HTR-8/SVneo (cell line): ENCODE data around the gene ST14.
A peak's percentile ranks its signal among the peaks of the same experiment; 100 is the strongest.
"Not testable (repeated sequence)": the region's sequence is repeated elsewhere in the genome, so short reads cannot be mapped to it uniquely, and the experiment has no call there.

ENCODE experiments used
- DNase-seq: peaks from one replicate; pipeline ENCODE4 v3.0.0; 2011; ENCODE audit warnings: low spot score, mixed read lengths; ENCODE audit not compliant: insufficient read length
- FAIRE-seq: peaks from 2 replicates; lab custom pipeline; 2011; peaks lifted over from hg19 to GRCh38; lab: Jason Lieb, UNC

ST14 gene

DNA sequence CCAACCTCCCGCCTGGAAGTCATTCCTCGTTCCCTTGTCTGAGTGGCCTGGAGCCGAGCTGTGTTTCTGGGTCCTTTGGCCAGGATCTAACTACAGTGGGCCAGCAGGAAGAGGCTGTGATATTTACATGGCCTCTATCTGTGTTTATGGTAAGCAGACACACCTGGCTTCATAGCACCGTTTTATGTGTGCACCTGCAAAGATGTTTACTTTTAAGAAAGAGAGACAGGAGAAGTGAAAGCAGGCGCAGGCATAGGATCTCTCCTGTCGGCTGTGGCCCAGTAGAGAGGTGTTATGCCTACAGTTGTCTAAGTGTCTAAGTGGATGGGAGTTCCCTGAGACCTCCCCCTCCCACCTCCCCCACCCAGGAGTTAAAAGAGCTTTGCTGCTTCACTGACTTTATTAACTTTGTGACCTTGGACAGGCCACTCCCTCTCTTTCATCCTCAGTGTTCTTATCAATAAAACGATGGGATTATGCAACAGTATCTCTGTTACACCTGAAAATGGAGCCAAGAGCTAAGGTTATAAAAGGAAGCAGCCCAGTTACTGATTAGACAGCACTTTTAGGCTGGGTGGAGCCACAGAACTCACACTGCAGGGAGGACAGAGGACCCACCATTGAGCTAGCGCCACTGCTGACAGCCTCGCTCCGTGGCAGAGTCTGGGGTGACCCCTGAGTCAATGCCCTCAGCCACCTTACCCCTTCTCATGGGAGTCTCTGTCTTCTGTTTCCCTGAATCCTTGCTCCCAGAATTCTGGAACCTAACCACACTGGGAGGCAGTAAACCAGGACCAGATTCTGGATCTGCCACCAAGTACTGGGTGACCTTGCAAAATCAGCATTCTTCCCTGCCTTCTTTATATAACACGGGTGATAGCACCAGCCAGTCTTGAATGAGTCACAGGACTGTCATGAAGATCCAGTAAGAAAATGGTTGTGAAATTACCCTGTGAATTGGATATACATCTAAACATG lies 22.0 kb downstream of the ST14 start:
- peak; percentile 28 for DNase-seq
- FAIRE-seq, result no peak

DNA sequence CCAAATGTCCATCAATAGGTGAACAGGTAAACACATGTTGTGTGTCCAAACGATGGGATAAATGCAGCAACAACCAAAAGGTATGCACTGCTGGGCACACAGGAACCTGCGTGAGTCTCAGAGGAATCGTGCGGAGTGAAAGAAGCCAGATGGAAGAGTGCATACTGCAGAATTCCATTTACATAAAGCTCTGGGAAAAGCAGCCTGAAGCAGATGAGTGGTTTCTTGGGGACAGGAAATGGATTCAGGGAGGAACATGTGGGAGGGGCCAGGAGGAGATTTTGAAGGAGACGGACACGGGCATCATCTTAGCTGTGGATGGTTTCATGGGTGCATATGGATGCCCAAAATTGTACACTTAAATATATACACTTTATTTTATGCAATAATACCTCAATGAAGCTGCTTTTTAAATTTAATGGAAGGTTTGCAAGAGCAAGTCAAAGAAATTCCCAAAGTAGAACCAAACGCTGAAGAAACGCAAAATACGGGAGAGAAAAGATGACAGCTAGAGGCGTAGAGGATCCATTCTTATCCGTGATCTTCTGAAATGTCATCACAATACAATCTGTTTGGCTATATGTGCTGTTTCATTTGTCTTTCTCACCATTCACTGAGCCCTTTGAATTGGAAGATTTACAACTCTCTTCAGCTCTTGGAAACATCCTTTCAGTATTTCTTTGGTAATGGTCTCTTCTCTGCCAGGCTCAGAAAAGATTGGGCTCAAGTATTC lies 24.5 kb downstream of the ST14 start:
- FAIRE-seq (no peak), DNase-seq (no peak)

GRCh38 chr11:130187096-130187495 lies 27.5 kb downstream of the ST14 start:
- FAIRE-seq (no peak), DNase-seq (no peak)

GRCh38 chr11:130188047-130188446 lies 28.5 kb downstream of the ST14 start:
- DNase-seq, result no peak
- no peak for FAIRE-seq

- DNase-seq, result no peak
Measured at GRCh38 chr11:130188585-130189347, 29.2 kb downstream of the ST14 start.

DNA sequence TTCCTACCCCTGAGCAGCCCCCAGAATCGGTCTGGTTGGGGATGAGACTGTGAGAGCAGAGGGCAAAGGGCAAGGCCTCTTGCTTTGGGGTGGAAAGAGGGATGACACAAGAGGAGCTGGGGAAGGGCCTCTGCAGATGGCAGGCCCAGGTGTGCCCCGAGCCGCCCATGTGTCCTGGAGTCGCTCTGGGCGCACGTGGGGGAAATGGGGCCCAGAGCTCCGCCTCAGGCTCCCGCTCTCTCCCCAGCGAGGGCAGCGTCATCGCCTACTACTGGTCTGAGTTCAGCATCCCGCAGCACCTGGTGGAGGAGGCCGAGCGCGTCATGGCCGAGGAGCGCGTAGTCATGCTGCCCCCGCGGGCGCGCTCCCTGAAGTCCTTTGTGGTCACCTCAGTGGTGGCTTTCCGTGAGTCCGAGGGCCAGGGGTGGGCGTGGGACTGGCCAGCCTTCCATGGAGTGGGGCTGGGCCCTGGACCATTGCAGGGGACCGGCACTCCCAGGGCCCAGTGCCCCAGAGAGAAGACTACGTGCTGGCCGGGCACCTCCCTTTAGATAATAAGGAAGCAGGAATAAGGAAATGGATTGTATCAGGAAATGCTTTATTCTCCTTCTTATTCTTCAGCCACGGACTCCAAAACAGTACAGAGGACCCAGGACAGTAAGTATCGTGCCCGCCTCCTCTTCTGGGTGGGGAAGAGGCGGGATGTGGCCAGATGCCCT lies 30.1 kb downstream of the ST14 start:
- FAIRE-seq (no peak), DNase-seq (no peak)

More at GRCh38 chr11:130188585-130189347, 29.2 kb downstream of the ST14 start:
- no peak for FAIRE-seq

- no peak for DNase-seq
- no peak for FAIRE-seq
Measured at GRCh38 chr11:130190371-130190881, 30.8 kb downstream of the ST14 start.

DNA sequence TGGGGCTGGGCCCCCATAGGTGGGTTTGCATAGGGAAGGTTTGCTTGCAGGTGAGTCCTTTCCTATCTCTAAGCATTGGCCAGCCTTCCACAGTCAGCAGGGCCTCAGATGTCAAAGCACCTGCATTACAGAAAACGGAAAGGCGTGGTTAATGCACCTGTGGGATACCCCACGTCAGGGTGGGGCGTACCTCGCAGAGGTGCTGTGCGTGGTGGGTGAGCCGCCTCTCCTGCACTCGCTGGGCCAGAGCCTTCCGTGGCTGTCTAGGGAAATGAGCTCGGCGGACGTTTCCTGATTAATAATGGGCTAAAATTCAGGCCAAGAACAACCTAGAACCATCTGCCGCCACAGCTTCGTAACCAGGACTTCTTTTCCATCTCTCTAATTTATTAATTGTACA lies 32.3 kb downstream of the ST14 start:
- FAIRE-seq (no peak), DNase-seq (no peak)

- DNase-seq (no peak), FAIRE-seq (no peak)
Measured at GRCh38 chr11:130192845-130193267, 33.3 kb downstream of the ST14 start.

DNA sequence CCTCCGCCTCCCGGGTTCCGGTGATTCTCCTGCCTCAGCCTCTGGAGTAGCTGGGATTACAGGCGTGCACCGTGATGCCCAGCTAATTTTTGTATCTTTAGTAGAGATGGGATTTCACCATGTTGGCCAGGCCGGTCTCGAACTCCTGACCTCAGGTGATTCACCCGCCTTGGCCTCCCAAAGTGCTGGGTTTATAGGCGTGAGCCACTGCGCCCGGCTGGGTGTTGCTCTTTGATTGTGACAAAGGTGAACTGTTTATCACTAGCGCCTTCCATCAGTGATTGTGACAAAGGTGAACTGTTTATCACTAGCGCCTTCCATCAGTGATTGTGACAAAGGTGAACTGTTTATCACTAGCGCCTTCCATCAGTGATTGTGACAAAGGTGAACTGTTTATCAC lies 34.0 kb downstream of the ST14 start:
- not testable (repeated sequence) for FAIRE-seq, DNase-seq

GRCh38 chr11:130194241-130195023 lies 34.9 kb downstream of the ST14 start:
- DNase-seq, result no peak
- FAIRE-seq, result peak; percentile 28

DNA sequence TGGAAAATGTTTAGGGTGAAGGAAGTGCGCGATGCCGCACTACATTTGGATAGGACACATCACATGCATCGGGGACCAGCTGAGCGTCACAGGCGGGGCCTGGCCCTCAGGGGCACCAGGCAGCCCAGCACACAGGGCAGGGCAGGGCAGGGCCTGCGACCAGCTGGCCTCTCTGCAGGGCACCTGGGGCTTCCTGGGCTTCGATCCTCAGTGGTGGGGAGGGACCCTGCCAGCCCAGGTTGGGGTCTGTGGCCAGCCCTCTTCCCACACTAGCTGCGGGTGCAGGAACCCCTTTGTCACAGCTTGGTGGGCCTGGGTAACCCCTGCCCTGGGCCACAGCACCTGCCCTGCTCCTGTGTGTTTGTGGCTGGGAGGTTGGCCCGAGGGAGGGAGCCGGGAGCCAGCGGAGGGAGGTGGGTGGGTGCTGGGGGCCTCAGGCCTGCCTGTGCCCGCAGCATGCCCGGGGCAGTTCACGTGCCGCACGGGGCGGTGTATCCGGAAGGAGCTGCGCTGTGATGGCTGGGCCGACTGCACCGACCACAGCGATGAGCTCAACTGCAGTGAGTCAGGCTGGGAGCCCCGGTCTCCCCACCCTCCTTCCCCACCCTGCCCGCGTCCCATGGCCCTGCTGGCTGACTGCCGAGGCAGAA lies 37.9 kb downstream of the ST14 start:
- DNase-seq (peak; percentile 19), FAIRE-seq (no peak)

DNA sequence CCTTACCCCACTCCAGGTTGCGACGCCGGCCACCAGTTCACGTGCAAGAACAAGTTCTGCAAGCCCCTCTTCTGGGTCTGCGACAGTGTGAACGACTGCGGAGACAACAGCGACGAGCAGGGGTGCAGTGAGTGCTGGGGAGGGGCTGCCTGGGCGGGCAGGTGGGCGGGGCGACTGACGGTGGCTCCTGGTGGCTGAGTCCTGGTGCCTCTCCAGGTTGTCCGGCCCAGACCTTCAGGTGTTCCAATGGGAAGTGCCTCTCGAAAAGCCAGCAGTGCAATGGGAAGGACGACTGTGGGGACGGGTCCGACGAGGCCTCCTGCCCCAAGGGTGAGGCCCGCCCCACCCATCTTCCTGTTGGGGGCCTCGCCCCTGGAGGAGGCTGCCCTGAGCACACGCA lies 38.7 kb downstream of the ST14 start:
- DNase-seq, result no peak
- FAIRE-seq, result no peak

- no peak for DNase-seq
- FAIRE-seq, result no peak
Measured at GRCh38 chr11:130198964-130199363, 39.4 kb downstream of the ST14 start.

DNA sequence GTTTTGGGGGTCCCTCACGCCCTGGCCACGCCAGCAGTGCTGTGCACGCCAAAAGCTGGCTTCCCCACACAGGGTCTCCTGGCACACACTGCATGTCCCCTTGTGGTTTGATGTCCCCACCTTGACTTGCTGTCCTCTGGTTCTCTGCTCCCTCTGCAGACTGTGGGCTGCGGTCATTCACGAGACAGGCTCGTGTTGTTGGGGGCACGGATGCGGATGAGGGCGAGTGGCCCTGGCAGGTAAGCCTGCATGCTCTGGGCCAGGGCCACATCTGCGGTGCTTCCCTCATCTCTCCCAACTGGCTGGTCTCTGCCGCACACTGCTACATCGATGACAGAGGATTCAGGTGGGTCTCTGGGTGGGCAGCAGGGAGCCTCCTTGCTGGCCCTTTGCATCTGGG lies 40.2 kb downstream of the ST14 start:
- DNase-seq, result no peak
- no peak for FAIRE-seq

DNA sequence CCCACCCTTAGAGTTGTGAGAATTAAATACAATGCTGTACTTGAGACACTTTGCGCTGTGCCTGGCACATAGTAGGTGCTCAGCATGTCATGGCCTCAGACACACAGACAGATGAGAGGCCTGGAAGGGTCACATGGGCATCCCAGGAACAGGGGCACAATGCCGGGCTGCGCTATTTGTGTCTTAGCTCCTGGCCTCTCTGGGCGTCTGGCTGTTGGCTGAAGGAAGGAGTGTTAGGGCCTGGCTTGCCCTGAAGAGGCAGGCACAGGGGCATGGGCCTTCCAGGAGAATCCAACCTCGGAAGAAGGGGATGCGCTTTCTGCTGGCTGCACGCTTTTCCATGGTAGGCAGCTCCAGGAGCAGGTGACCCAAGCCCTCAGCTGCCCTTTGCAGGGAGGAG lies 41.4 kb downstream of the ST14 start:
- DNase-seq (no peak), FAIRE-seq (no peak)

DNA sequence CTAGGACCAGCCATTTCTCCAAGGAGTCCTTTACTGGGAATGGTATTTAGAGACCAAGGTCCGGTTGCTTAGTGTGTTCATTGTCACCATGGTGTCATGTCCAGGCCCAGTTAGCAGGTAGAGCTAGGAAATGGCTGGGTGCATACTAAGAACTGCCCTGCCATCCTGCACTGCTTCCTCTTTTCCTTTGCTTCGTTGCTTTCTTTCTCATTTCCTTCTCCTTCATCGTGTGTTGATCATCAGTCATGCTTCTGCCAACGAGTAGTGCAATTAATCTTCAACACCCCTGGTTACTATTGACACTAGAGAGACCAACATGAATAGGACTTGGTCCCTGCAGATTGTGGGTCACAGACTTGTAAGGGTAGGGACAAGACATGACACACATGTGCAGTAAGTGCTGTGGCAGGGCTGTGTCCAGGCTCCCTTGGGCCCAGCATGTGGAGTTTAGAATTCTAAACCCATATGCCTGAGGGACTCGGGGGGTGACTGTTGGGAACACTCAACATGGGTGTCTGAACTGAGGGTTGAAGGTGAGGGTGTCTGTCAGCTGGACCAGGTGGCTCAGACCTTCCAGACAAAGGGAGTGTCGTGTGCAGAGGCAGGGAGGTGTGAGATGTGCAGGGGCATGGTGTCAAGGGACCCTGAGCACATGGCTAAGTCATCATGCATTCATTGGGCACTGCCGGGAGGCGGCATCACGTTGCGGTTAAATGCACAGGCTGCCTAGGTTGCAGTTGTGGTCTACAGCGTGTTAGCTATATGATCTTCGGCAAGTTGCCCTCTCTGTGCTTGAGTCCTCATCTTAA lies 42.6 kb downstream of the ST14 start:
- DNase-seq, result no peak
- no peak for FAIRE-seq
